Measurements from ENCODE around the gene RHO.

Gene RHO

GRCh38 chr3:129530251-129530791 is 1.9 kb downstream of the RHO start:
- H3K36me3 ChIP-seq (ENCODE audit: control insufficient read depth, insufficient read depth, low read length) = no peaks in the 10 kb centered on the region
- no peak overlapping the region for H3K4me3 ChIP-seq (ENCODE audit: low read length)
- no peaks in the 10 kb centered on the region for H3K4me1 ChIP-seq (ENCODE audit: control insufficient read depth, insufficient read depth, low read length)
- H3K27ac ChIP-seq (ENCODE audit: low read depth, low read length) = no peak overlapping the region
- H3K27me3 ChIP-seq (ENCODE audit: control insufficient read depth, insufficient read depth, low read length) = no peaks in the 10 kb centered on the region
- H3K9ac ChIP-seq (ENCODE audit: low read length) = no peak overlapping the region

GRCh38 chr3:129530821-129531220 is 2.4 kb downstream of the RHO start:
- H3K4me1 ChIP-seq (ENCODE audit: control insufficient read depth, insufficient read depth, low read length) = no peaks in the 10 kb centered on the region
- no peak overlapping the region for H3K27ac ChIP-seq (ENCODE audit: low read depth, low read length)
- H3K36me3 ChIP-seq (ENCODE audit: control insufficient read depth, insufficient read depth, low read length) = no peaks in the 10 kb centered on the region
- no peak overlapping the region for H3K4me3 ChIP-seq (ENCODE audit: low read length)
- no peaks in the 10 kb centered on the region for H3K27me3 ChIP-seq (ENCODE audit: control insufficient read depth, insufficient read depth, low read length)
- no peak overlapping the region for H3K9ac ChIP-seq (ENCODE audit: low read length)

GRCh38 chr3:129531699-129532098 is 3.3 kb downstream of the RHO start:
- Histone ChIP-seq H3K4me3 (ENCODE audit: low read length) (no peak overlapping the region), H3K36me3 (ENCODE audit: control insufficient read depth, insufficient read depth, low read length) (no peaks in the 10 kb centered on the region), H3K9ac (ENCODE audit: low read length) (no peak overlapping the region), H3K27ac (ENCODE audit: low read depth, low read length) (no peak overlapping the region), H3K4me1 (ENCODE audit: control insufficient read depth, insufficient read depth, low read length) (no peaks in the 10 kb centered on the region), H3K27me3 (ENCODE audit: control insufficient read depth, insufficient read depth, low read length) (no peaks in the 10 kb centered on the region)

- Histone ChIP-seq H3K27me3 (ENCODE audit: control insufficient read depth, insufficient read depth, low read length) (no peaks in the 10 kb centered on the region), H3K36me3 (ENCODE audit: control insufficient read depth, insufficient read depth, low read length) (no peaks in the 10 kb centered on the region), H3K4me1 (ENCODE audit: control insufficient read depth, insufficient read depth, low read length) (no peaks in the 10 kb centered on the region), H3K4me3 (ENCODE audit: low read length) (no peak overlapping the region), H3K9ac (ENCODE audit: low read length) (no peak overlapping the region), H3K27ac (ENCODE audit: low read depth, low read length) (no peak overlapping the region)
These were observed 3.8 kb downstream of the RHO start for GRCh38 chr3:129532261-129532660.

GRCh38 chr3:129533406-129533805 is 5.0 kb downstream of the RHO start:
- Histone ChIP-seq H3K27me3 (ENCODE audit: control insufficient read depth, insufficient read depth, low read length) (no peaks in the 10 kb centered on the region), H3K4me1 (ENCODE audit: control insufficient read depth, insufficient read depth, low read length) (no peaks in the 10 kb centered on the region), H3K4me3 (ENCODE audit: low read length) (no peak overlapping the region), H3K27ac (ENCODE audit: low read depth, low read length) (no peak overlapping the region), H3K36me3 (ENCODE audit: control insufficient read depth, insufficient read depth, low read length) (no peaks in the 10 kb centered on the region), H3K9ac (ENCODE audit: low read length) (no peak overlapping the region)

- Histone ChIP-seq H3K36me3 (ENCODE audit: control insufficient read depth, insufficient read depth, low read length) (no peaks in the 10 kb centered on the region), H3K27me3 (ENCODE audit: control insufficient read depth, insufficient read depth, low read length) (no peaks in the 10 kb centered on the region), H3K4me3 (ENCODE audit: low read length) (no peak overlapping the region), H3K4me1 (ENCODE audit: control insufficient read depth, insufficient read depth, low read length) (no peaks in the 10 kb centered on the region), H3K27ac (ENCODE audit: low read depth, low read length) (no peak overlapping the region), H3K9ac (ENCODE audit: low read length) (no peak overlapping the region)
These were observed 6.1 kb downstream of the RHO start for GRCh38 chr3:129534428-129535027.

GRCh38 chr3:129535075-129535474 is 6.6 kb downstream of the RHO start:
- H3K27ac ChIP-seq (ENCODE audit: low read depth, low read length) = no peak overlapping the region
- H3K4me1 ChIP-seq (ENCODE audit: control insufficient read depth, insufficient read depth, low read length) = no peaks in the 10 kb centered on the region
- H3K4me3 ChIP-seq (ENCODE audit: low read length) = no peak overlapping the region
- no peaks in the 10 kb centered on the region for H3K27me3 ChIP-seq (ENCODE audit: control insufficient read depth, insufficient read depth, low read length)
- H3K36me3 ChIP-seq (ENCODE audit: control insufficient read depth, insufficient read depth, low read length) = no peaks in the 10 kb centered on the region
- H3K9ac ChIP-seq (ENCODE audit: low read length) = no peak overlapping the region

- H3K4me1 ChIP-seq (ENCODE audit: control insufficient read depth, insufficient read depth, low read length) = no peaks in the 10 kb centered on the region
- H3K27ac ChIP-seq (ENCODE audit: low read depth, low read length) = no peak overlapping the region
- H3K36me3 ChIP-seq (ENCODE audit: control insufficient read depth, insufficient read depth, low read length) = no peaks in the 10 kb centered on the region
- H3K9ac ChIP-seq (ENCODE audit: low read length) = no peak overlapping the region
- H3K4me3 ChIP-seq (ENCODE audit: low read length) = no peak overlapping the region
- no peaks in the 10 kb centered on the region for H3K27me3 ChIP-seq (ENCODE audit: control insufficient read depth, insufficient read depth, low read length)
These were observed 7.9 kb downstream of the RHO start for GRCh38 chr3:129536374-129536667.

- H3K4me1 ChIP-seq (ENCODE audit: control insufficient read depth, insufficient read depth, low read length) = no peaks in the 10 kb centered on the region
- H3K9ac ChIP-seq (ENCODE audit: low read length) = no peak overlapping the region
- H3K27ac ChIP-seq (ENCODE audit: low read depth, low read length) = no peak overlapping the region
- H3K4me3 ChIP-seq (ENCODE audit: low read length) = no peak overlapping the region
- no peaks in the 10 kb centered on the region for H3K27me3 ChIP-seq (ENCODE audit: control insufficient read depth, insufficient read depth, low read length)
- H3K36me3 ChIP-seq (ENCODE audit: control insufficient read depth, insufficient read depth, low read length) = no peaks in the 10 kb centered on the region
These were observed 8.4 kb downstream of the RHO start for GRCh38 chr3:129536804-129537203.

- H3K4me1 ChIP-seq (ENCODE audit: control insufficient read depth, insufficient read depth, low read length) = no peaks in the 10 kb centered on the region
- H3K9ac ChIP-seq (ENCODE audit: low read length) = no peak overlapping the region
- no peak overlapping the region for H3K27ac ChIP-seq (ENCODE audit: low read depth, low read length)
- no peaks in the 10 kb centered on the region for H3K36me3 ChIP-seq (ENCODE audit: control insufficient read depth, insufficient read depth, low read length)
- H3K4me3 ChIP-seq (ENCODE audit: low read length) = no peak overlapping the region
- H3K27me3 ChIP-seq (ENCODE audit: control insufficient read depth, insufficient read depth, low read length) = no peaks in the 10 kb centered on the region
These were observed 10.8 kb downstream of the RHO start for GRCh38 chr3:129539206-129539605.

- Histone ChIP-seq H3K4me1 (ENCODE audit: control insufficient read depth, insufficient read depth, low read length) (no peaks in the 10 kb centered on the region), H3K27me3 (ENCODE audit: control insufficient read depth, insufficient read depth, low read length) (no peaks in the 10 kb centered on the region), H3K27ac (ENCODE audit: low read depth, low read length) (no peak overlapping the region), H3K9ac (ENCODE audit: low read length) (no peak overlapping the region), H3K4me3 (ENCODE audit: low read length) (no peak overlapping the region), H3K36me3 (ENCODE audit: control insufficient read depth, insufficient read depth, low read length) (no peaks in the 10 kb centered on the region)
These were observed 12.5 kb downstream of the RHO start for GRCh38 chr3:129540776-129541516.

- Histone ChIP-seq H3K4me3 (ENCODE audit: low read length) (no peak overlapping the region), H3K36me3 (ENCODE audit: control insufficient read depth, insufficient read depth, low read length) (no peaks in the 10 kb centered on the region), H3K27ac (ENCODE audit: low read depth, low read length) (no peak overlapping the region), H3K4me1 (ENCODE audit: control insufficient read depth, insufficient read depth, low read length) (no peaks in the 10 kb centered on the region), H3K27me3 (ENCODE audit: control insufficient read depth, insufficient read depth, low read length) (no peaks in the 10 kb centered on the region), H3K9ac (ENCODE audit: low read length) (no peak overlapping the region)
These were observed 14.3 kb downstream of the RHO start for GRCh38 chr3:129542747-129543146.

Measured in rectal smooth muscle tissue (tissue), 1 donor.